NCI-H187 (cell line): ENCODE measurements around the gene GNPDA2.
"Not testable (repeated sequence)": the region's sequence is repeated elsewhere in the genome, so short reads cannot be mapped to it uniquely, and the experiment has no call there.

Source experiments
- DNase-seq, 2 experiments: peaks; one replicate each; lab custom pipeline; 2025; lab: John Stamatoyannopoulos, UW

The GNPDA2 gene

GRCh38 chr4:44726038-44726871 lies at the start of gene GNPDA2:
TSS of gene GNPDA2 (minus strand) at chr4:44726556. CDS start at chr4:44722207, 4,349 bp downstream.
- DNase-seq, result peak; percentile 75 to 86

DNA sequence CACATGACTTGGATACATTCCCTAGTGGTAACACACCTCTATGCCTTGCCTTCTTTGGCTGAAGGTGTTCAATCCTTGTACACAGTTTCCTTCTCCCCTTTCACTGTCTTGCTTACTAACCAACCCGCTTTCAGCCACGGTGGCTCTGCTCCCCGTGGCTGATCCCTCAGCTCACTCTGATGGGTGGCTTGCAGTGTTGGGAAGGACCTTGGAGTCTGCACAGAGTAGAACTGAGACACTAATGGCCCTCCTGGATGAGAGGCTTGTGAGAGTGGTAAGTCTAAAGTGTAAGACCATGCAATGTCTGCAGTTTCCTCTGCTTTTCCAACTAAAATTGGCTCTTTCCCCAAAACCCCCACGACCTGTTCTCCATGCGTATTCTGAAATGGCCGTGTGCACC lies 46.0 kb upstream of the GNPDA2 start:
- DNase-seq, result no peak

DNA sequence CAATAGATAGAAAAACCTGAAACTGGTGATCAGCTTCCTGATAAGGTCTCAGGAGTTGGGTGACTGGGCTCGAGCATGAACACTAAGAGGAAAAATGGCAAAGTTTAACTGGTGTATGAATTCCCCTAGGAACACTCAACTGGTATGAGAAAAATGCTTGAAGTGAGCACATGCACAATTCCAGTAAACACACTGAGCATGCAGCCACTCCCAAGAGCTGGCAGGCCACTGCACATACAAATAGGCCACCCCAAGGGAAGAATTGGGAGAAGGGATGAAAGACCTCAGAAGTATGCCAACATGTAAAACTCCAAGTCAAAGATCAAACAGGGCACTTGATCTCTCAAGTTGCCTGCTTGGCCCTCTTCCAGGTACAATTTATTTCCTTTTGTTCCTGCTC lies 45.4 kb upstream of the GNPDA2 start:
- DNase-seq, result no peak

- DNase-seq, result no peak
Observed at GRCh38 chr4:44766453-44766852, 40.1 kb upstream of the GNPDA2 start.

GRCh38 chr4:44765116-44765515 lies 38.8 kb upstream of the GNPDA2 start:
- DNase-seq, result no peak

GRCh38 chr4:44761306-44761705 lies 35.0 kb upstream of the GNPDA2 start:
- no peak for DNase-seq

DNA sequence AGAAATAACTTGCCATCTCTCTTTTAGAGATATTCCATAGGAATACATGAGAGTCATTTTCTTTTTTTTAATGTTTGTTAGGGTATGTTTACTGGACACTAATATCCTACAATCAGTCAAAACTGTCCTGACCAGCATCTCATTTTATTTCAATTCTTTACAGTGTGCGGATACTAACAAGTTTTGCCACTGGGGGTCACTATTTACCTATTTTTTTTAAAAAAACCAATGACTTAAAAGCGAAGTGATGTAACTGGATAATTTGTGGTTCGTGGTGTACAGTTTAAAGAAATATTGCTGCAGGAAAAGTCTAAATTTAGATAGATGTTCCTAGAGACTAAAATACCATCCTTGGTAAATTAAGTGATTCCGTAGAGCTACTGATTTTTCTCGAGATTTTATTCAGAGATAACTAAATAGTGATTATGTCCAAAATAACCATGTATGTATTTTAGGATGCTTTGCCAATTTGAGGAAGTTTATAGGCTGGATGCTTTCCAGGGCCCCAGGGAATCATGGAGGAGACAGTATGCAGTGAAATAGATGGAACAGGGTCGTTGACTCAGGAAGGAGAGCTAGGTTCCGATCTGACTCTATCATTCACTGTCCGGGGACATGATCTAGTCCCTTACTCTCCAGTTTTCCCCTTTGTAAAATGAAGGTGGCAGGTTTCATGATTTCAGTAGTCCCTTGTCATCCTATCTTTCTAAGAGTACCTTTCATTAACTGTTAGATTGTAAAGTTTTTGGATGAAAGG lies 34.0 kb upstream of the GNPDA2 start:
- no peak for DNase-seq

DNA sequence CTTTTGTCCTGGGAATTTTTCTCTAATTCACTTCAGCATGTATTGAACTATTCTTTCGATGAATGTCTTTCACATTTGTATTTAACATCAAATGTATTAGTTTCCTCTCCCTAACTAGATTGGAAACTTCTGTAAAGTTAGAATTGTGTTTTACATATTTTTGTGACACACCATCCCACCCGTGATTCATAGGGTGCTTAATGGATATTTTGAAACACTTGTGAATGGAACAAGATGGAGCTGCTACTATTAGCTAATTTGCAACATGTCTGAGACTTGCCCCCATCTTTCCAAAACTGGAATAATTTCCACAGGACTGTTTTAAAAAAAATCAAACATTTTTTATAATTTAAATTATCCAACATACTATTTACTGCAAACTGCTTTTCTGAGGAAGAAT lies 30.2 kb upstream of the GNPDA2 start:
- DNase-seq, result no peak

DNA sequence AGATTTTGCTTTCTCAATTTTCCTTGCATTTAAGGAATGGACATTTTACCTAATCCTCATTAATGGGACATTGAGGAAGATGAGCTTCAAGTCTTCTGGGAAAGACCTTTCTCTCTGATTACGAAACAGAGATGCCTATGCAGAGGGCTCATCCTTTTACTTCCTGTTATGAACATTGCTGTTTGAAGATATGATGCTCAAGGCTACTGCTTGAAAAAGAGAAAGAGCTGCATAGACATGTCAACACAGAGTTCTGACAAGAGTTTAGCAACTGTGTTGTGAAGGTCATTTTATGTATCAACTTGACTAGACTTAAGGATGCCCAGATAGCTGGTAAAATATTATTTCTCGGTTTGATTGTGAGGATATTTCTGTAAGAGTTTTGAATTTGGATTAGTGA lies 13.8 kb upstream of the GNPDA2 start:
- DNase-seq, result no peak

GRCh38 chr4:44738615-44739014 lies 12.3 kb upstream of the GNPDA2 start:
- DNase-seq, result no peak

DNA sequence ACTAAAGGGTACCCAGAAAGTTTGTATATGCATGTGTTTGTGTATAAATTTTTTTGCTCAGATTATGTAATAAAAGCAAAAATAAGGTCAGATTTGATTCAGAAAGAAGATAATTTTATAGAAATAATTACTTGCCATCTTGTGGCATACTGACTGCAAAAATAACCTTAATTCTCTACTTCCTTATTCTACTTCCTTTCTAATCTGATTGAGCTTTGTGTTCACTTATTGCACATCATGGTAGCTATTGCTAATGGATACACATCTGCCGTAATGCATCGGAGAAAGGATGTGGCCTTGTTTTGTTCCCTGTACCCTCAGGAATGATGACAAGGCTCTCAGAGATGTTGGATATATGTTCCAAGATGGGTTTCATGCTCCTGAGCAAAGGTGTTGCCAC lies 10.5 kb upstream of the GNPDA2 start:
- DNase-seq, result no peak

- not testable (repeated sequence) for DNase-seq
Observed at GRCh38 chr4:44728694-44729093, 2.3 kb upstream of the GNPDA2 start.

- no peak for DNase-seq
Observed at GRCh38 chr4:44727471-44727870, 1.1 kb upstream of the GNPDA2 start.

GRCh38 chr4:44725726-44726037 lies 674 bp downstream of the GNPDA2 start:
- DNase-seq, result peak in 1 of 2 experiments; percentile 49

DNA sequence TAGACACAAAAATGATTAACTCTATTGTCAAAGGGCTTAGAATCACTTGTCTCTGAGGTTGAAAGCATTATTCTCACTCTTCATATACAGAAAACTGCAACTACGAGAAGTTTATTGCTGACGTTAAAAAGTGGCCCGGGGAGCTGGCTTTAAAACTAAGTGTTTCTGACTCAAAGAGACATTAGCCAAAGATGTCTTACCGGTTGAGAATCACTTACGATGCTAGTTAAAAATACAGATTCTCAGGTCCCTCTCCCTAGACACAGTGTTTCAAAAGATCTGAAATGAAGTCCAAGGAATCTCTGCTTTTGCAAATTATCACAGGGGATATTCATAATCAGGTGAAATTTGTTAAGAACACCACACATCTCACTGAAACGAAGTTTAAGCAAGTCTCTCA lies 1.2 kb downstream of the GNPDA2 start:
- no peak for DNase-seq

DNA sequence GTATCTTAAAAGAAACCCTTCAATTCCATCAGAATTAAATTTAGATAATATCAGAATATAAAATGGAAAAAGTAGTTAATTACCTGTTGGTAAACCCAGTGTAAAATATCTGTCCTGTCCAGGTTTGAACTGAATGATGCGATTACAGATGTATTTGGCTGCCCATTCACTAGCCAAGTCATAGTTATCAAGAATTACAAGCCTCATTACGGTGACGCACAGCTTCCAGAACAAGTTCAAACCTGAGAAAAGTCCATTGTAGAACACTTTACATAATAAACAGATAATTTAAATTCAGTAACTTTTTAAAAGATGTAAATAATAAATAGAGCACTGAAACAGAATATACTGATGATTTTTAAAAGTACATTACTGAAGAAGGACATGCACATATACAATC lies 4.4 kb downstream of the GNPDA2 start:
- no peak for DNase-seq

- DNase-seq, result no peak
Observed at GRCh38 chr4:44720371-44720770, 6.0 kb downstream of the GNPDA2 start.

- DNase-seq, result no peak
Observed at GRCh38 chr4:44716597-44716996, 9.8 kb downstream of the GNPDA2 start.

DNA sequence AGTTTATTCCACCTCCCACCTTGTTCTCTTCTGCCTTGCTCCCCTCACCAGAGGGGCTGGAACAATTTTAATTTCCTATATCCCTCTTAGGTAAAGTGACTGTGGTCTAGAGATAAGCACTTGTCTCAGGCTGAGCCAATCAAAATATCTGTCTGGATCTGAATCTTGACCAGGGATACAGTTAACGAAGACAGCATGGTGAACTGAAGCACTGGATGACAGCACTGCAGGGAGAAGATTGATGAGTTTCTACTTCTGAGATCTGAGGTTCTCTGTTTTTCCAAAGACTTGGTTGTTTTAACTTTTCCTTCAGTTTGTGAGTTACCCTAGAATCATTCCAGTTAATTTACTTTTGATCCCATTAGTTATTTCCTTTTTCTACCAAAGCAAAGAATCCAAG lies 13.2 kb downstream of the GNPDA2 start:
- DNase-seq, result no peak

GRCh38 chr4:44704673-44705072 lies 21.7 kb downstream of the GNPDA2 start:
- no peak for DNase-seq

DNA sequence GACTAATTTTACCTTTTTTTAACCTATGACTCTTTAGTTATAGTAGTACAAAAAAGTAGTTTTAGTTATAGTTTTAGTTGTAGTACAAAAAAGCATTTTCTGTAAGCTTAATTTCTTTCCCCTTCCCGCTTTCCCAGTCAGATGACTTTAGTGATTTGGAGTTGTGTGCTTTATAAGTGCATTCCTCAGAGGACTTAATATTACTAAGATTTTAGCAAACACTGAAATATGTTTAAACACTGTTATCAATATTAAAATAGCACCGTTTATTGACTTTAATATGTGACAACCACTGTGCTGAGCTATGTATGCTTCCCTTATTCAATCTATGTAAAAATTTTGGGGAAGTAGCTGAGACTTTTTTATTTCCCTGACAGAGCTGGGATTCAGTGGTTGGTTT lies 25.3 kb downstream of the GNPDA2 start:
- no peak for DNase-seq

GRCh38 chr4:44700427-44700826 lies 25.9 kb downstream of the GNPDA2 start:
- no peak for DNase-seq

DNA sequence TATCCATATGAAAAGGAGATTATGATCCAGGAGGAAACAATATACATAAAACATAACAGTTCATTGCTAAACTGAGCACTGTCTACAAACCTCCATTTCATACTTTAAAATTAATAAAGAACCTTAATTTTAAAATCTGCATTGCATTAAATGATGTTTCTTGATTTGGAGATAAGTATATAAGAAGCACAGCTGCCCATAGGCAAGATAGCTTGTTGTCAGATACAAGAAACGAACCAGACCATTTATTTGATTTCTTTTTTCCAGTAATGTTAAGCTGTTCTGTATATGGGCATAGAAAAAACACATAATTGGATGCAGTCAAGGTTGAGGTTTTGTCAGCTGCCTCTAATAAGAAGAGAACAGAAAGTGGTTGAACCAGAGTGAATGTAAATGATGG lies 41.7 kb downstream of the GNPDA2 start:
- DNase-seq, result no peak

DNA sequence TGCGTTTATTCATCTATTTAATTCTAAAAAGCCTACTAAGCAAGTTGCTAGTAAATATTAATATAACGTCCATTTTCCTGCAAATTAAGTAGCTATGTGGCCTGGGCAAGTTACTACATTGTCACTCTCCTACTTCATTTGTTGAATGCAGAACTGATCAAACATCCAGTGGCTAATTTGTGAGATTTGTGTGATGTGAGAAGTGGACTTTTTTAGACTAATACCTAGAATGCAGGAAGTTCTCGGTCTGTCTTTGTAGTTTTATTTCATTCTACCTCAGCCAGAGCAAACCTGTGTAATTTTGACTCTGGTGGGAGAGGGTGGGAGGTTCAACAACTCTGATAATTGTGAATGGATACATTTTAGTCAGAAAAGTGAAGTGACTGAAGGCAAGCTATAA lies 47.3 kb downstream of the GNPDA2 start:
- no peak for DNase-seq
